ENCODE data around the gene NID1.

- TF ChIP-seq, protein P1, sequence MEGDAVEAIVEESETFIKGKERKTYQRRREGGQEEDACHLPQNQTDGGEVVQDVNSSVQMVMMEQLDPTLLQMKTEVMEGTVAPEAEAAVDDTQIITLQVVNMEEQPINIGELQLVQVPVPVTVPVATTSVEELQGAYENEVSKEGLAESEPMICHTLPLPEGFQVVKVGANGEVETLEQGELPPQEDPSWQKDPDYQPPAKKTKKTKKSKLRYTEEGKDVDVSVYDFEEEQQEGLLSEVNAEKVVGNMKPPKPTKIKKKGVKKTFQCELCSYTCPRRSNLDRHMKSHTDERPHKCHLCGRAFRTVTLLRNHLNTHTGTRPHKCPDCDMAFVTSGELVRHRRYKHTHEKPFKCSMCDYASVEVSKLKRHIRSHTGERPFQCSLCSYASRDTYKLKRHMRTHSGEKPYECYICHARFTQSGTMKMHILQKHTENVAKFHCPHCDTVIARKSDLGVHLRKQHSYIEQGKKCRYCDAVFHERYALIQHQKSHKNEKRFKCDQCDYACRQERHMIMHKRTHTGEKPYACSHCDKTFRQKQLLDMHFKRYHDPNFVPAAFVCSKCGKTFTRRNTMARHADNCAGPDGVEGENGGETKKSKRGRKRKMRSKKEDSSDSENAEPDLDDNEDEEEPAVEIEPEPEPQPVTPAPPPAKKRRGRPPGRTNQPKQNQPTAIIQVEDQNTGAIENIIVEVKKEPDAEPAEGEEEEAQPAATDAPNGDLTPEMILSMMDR (IDR thresholded peaks at IDR 0.05 in 8 of 11, conservative IDR thresholded peaks at IDR 0.05 in 3 of 11): no peak
- TF ChIP-seq POLR2A (IDR thresholded peaks at IDR 0.05): no peak
Observed at GRCh38 chr1:236103059-236103458, 38.2 kb upstream of the NID1 start.

Measured in spleen (tissue), 7 donors.